Lower leg skin (tissue), 4 donors: ENCODE results near the gene SUMF1. TPM values are rescaled to one million over a fixed set of nuclear protein-coding genes. Genes with fewer than 3 reads are reported as not detected.
"Not testable (repeated sequence)": the region's sequence is repeated elsewhere in the genome, so short reads cannot be mapped to it uniquely, and the experiment has no call there.

Experiments used
- DNase-seq, 2 donors: peaks; one replicate each; pipeline ENCODE4 v3.0.0-alpha.2; 2019; ENCODE audit warnings: low spot score in 2 of 2
- H3K4me3 ChIP-seq: fragments of 200-600 bp; sonication (generic); 2 replicates; pipeline ENCODE4 v1.5.1; 2017; ENCODE audit warnings: mild to moderate bottlenecking, low read depth; ENCODE audit not compliant: poor library complexity, severe bottlenecking
- POLR2A ChIP-seq, 2 donors: fragments of 450-650 bp; IDR thresholded peaks; one replicate each; pipeline ENCODE4 v1.6.1; 2016 to 2017; ENCODE audit warnings: antibody characterized with exemption in 2 of 2, mild to moderate bottlenecking in 1 of 2, moderate library complexity in 1 of 2
- WGBS, 2 donors: methylation state at CpG; one replicate each; pipeline ENCODE4 v1.1.5; 2018; 5-methylcytosine and 5-hydroxymethylcytosine counted together
- intact Hi-C: fragments of 100-400 bp; cut with DNase I; formaldehyde crosslinking; loops from one replicate; pipeline ENCODE4 v1.15.0; 2023; ENCODE audit warnings: low total_unique reads
- total RNA-seq, 4 donors: library from RNA; depleted of rRNA; stranded (reverse); fragments of >200 nt; gene quantifications; one replicate each; pipeline ENCODE4 v1.1.0, GENCODE V29; 2016
- TF ChIP-seq, protein P1 (sequence below), 3 donors: fragments of 450-650 bp; IDR thresholded peaks; one replicate each; pipeline ENCODE4 v1.5.1; 2016; ENCODE audit warnings: antibody characterized with exemption in 3 of 3, mild to moderate bottlenecking in 3 of 3, moderate library complexity in 2 of 3

Gene SUMF1
- total RNA-seq, 4 donors from 2014 or later: 35.2 to 63.8 (median 59.6) TPM

DNA sequence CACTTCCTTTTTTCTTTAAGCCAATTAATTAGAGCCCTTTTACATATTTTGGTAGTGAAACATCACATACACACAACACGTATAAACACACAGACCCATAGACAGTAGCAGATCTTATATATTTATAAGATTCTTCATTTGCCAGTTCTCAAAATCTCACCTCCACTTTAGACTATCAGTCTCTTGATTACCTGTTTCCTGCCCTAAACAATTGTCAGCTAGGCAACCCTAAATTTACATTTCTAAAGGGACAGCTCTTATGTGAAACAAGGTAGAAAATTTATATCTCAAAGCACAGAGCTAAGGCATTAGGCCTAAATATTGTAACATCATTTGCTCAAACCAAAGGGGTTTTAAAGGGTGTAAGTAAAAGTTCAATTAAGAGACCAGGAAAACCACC is 135.0 kb downstream of the SUMF1 start:
- no peak overlapping the region for H3K4me3 ChIP-seq
- intact Hi-C loops: no loop called here
- TF ChIP-seq POLR2A (IDR thresholded peaks at IDR 0.05): no peak
- TF ChIP-seq, protein P1, sequence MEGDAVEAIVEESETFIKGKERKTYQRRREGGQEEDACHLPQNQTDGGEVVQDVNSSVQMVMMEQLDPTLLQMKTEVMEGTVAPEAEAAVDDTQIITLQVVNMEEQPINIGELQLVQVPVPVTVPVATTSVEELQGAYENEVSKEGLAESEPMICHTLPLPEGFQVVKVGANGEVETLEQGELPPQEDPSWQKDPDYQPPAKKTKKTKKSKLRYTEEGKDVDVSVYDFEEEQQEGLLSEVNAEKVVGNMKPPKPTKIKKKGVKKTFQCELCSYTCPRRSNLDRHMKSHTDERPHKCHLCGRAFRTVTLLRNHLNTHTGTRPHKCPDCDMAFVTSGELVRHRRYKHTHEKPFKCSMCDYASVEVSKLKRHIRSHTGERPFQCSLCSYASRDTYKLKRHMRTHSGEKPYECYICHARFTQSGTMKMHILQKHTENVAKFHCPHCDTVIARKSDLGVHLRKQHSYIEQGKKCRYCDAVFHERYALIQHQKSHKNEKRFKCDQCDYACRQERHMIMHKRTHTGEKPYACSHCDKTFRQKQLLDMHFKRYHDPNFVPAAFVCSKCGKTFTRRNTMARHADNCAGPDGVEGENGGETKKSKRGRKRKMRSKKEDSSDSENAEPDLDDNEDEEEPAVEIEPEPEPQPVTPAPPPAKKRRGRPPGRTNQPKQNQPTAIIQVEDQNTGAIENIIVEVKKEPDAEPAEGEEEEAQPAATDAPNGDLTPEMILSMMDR (IDR thresholded peaks at IDR 0.05): no peak
- DNase-seq: no peak
- WGBS, 2 donors: 89 to 92% methylated on average over 1 of the region's 1 CpG

DNA sequence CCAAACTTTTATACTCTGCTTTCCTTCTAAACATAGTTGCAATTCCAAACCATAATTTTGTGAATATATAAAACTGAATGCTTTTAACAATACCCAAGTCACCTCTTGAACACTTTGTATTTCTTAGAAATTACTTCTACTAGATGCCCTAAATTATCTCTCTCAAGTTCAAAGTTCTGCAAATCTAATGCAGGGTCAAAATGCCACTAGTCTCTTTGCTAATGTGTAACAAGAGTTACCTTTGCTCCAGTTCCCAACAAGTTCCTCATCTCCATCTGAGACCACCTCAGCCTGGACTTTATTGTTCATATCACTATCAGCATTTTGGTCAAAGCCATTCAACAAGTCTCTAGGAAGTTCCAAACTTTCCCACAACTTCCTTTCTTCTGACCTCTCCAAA is 137.3 kb downstream of the SUMF1 start:
- intact Hi-C loops, DNase-seq, H3K4me3 ChIP-seq: not testable (repeated sequence)

DNA sequence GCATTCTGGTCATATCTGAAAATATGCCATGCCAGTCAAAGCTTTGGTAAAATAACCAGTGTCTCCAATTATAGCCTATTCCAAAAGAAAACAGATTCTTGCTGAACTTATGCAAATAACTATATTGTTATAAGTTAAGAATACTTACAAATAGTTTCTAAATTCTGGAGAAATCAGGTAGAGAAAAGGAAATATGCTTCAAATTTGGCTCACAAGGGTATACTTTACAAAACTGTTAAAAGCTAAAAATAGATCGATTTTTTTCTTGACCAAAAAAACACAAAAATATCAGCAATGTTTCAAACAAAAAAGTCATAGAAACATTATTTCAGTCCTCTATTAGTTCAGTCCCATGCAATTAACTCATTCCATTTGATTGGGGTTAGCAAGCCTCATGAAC is 140.2 kb downstream of the SUMF1 start:
- TF ChIP-seq POLR2A (IDR thresholded peaks at IDR 0.05): no peak
- TF ChIP-seq, protein P1 (IDR thresholded peaks at IDR 0.05): no peak
- intact Hi-C loops: no loop called here
- no peak for DNase-seq
- H3K4me3 ChIP-seq: no peak overlapping the region
- WGBS, 2 donors: 94 to 96% methylated on average over 1 of the region's 1 CpG

DNA sequence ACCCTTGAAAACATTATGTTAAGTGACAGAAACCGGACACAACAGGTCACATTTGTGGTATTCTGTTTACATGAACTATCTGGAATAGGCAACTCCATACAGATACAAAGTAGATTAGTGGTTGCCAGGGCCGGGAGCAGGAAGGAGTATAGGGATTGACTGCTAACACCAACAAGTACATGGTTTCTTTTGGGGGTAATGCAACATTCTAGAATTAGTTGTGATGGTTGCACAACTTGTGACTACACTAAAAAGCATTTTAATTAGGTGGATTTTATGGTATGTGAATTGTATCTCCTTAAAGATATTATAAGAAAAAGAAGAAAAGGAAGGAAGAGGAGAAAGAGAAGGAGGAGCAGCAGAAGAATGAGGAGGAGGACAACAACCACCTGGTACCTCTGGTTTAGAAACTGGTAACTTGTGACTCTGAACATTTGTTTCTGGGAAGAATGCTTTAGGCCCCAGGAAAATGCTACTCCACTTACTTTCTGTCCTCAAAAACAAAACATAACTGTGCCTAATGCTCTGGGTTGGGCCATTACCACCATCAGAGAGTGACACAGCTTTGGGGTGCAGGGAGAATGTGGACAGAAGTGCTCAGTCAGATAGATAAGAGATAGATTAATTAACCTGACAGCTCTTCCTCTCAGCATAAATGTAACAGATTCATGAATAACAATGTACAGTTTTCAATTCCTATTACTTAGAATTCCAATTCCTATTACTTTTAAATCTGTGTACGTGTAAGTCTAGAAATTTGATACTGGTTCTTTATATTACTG is 143.6 kb downstream of the SUMF1 start:
- no peak overlapping the region for H3K4me3 ChIP-seq
- TF ChIP-seq, protein P1 (IDR thresholded peaks at IDR 0.05): no peak
- TF ChIP-seq POLR2A (IDR thresholded peaks at IDR 0.05): no peak
- intact Hi-C loops: no loop called here
- WGBS, 2 donors: 86 to 96% methylated on average over 3 of the region's 3 CpGs
- DNase-seq: no peak

DNA sequence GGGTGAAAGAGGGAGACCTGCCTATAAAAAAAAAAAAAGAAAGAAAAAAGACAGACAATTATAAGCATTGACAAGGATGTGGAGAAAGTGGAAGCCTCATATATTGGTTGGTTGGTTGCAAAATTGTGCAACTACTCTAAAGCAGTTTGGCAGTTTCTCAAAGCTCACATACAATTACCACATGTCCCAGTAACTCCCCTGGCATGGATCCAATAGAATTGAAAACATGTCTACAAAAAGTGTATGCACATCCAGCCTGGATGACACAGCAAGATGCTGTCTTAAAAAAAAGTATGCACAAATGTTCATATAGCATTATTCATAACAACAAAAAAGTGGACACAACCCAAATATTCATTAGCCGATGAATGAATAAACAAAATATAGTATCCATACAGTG is 144.4 kb downstream of the SUMF1 start:
- intact Hi-C loops: no loop called here
- H3K4me3 ChIP-seq: no peak overlapping the region
- DNase-seq: no peak
- 37 to 51% methylated on average over 1 of the region's 1 CpG for WGBS, 2 donors
- TF ChIP-seq, protein P1 (IDR thresholded peaks at IDR 0.05): no peak

DNA sequence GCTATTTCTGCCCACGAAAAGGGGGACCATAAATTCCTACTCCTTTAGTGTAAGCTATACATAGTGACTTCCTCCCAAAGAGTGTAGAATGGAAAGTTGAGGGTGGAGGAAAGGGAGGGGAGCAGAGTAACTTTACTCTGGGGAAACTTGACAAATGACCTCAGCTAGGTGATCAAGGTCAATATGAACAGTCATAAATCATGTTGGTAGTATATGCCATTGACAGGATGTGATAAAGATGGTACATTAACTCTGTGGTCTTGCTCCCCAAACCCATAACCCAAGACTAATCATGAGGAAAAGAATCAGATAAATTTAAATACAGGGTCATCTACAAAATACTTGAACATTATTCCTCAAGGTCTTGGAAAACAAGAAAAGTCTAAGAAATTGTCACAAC is 145.3 kb downstream of the SUMF1 start:
- TF ChIP-seq POLR2A (IDR thresholded peaks at IDR 0.05): no peak
- TF ChIP-seq, protein P1 (IDR thresholded peaks at IDR 0.05): no peak
- no peak overlapping the region for H3K4me3 ChIP-seq
- no peak for DNase-seq
- intact Hi-C loops: no loop called here
- 79 to 89% methylated on average over 1 of the region's 1 CpG for WGBS, 2 donors
